Neural cell (in vitro differentiated cells): ENCODE data around the gene CDYL. TPM values are rescaled to one million over a fixed set of nuclear protein-coding genes. Genes with fewer than 3 reads are reported as not detected.

Experiments used
- H2AFZ ChIP-seq: fragments of 200-600, 300-800 bp; sonication (generic), shearing (Covaris generic); 2 replicates; pipeline ENCODE4 v1.6.0; 2014; ENCODE audit warnings: low read depth, mild to moderate bottlenecking, antibody characterized with exemption, low read length, moderate library complexity
- H3F3A ChIP-seq: fragments of 200-600 bp; shearing (Covaris generic); 2 replicates; pipeline ENCODE4 v1.6.1; 2016; ENCODE audit warnings: mild to moderate bottlenecking, moderate library complexity, mixed read lengths, antibody characterized with exemption, low read length; ENCODE audit not compliant: insufficient read depth, poor library complexity, severe bottlenecking
- H3K27ac ChIP-seq: fragments of 200-600, 300-800 bp; sonication (generic), shearing (Covaris generic); 2 replicates; pipeline ENCODE4 v1.5.1; 2014; ENCODE audit warnings: mild to moderate bottlenecking, low read length, moderate library complexity
- H3K27me3 ChIP-seq: fragments of 300-800, 200-600 bp; sonication (generic), shearing (Covaris generic); 2 replicates; pipeline ENCODE4 v1.6.0; 2014; ENCODE audit warnings: mild to moderate bottlenecking, low read depth, low read length, moderate library complexity; ENCODE audit not compliant: insufficient read depth
- H3K36me3 ChIP-seq: fragments of 300-800, 200-600 bp; sonication (generic), shearing (Covaris generic); 2 replicates; pipeline ENCODE4 v1.5.1; 2014; ENCODE audit warnings: mild to moderate bottlenecking, antibody characterized with exemption, low read length, moderate library complexity; ENCODE audit not compliant: insufficient read depth
- H3K4me2 ChIP-seq: fragments of 300-800, 200-600 bp; sonication (generic), shearing (Covaris generic); 2 replicates; pipeline ENCODE4 v1.6.0; 2014; ENCODE audit warnings: mild to moderate bottlenecking, low read length
- H3K4me3 ChIP-seq: fragments of 300-800, 200-600 bp; sonication (generic), shearing (Covaris generic); 2 replicates; pipeline ENCODE4 v1.5.1; 2014; ENCODE audit warnings: mild to moderate bottlenecking, low read length, moderate library complexity
- H3K79me2 ChIP-seq: fragments of 200-600 bp; shearing (Covaris generic); replicated peaks from 2 replicates; pipeline ENCODE4 v1.6.0; 2014; ENCODE audit warnings: mild to moderate bottlenecking, low read length, moderate library complexity; ENCODE audit not compliant: insufficient read depth
- H3K9ac ChIP-seq: fragments of 300-800, 200-600 bp; sonication (generic), shearing (Covaris generic); 2 replicates; pipeline ENCODE4 v1.6.1; 2016; ENCODE audit warnings: mild to moderate bottlenecking, low read length, mixed read lengths
- H3K9me2 ChIP-seq: fragments of 200-600 bp; shearing (Covaris generic); 2 replicates; pipeline ENCODE4 v1.6.1; 2016; ENCODE audit warnings: mild to moderate bottlenecking, low read length, mixed read lengths; ENCODE audit not compliant: insufficient read depth
- H3K9me3 ChIP-seq: fragments of 200-600, 300-800 bp; sonication (generic), shearing (Covaris generic); 2 replicates; pipeline ENCODE4 v1.6.1; 2016; ENCODE audit warnings: mild to moderate bottlenecking, mixed run types, low read length, moderate library complexity, mixed read lengths
- H4K20me1 ChIP-seq: fragments of 200-600 bp; shearing (Covaris generic); 2 replicates; pipeline ENCODE4 v1.6.1; 2016; ENCODE audit warnings: mild to moderate bottlenecking, mixed run types; ENCODE audit not compliant: insufficient read depth
- CTCF ChIP-seq: fragments of 450-650 bp; IDR thresholded peaks from 2 replicates; pipeline ENCODE4 v1.5.1; 2014; ENCODE audit warnings: antibody characterized with exemption, mild to moderate bottlenecking, moderate library complexity; ENCODE audit not compliant: poor library complexity, severe bottlenecking
- EP300 ChIP-seq: fragments of 450-650 bp; conservative IDR thresholded peaks from 2 replicates; pipeline ENCODE4 v1.6.1; 2014; ENCODE audit warnings: antibody characterized with exemption, mild to moderate bottlenecking, moderate library complexity; ENCODE audit not compliant: poor library complexity, severe bottlenecking
- EZH2 ChIP-seq: fragments of 200-600, 300-800 bp; shearing (Covaris generic), sonication (generic); IDR thresholded peaks from 2 replicates; pipeline ENCODE4 v1.6.1; 2014; ENCODE audit warnings: antibody characterized with exemption, low read length, borderline replicate concordance, mild to moderate bottlenecking; ENCODE audit not compliant: insufficient read depth, poor library complexity, severe bottlenecking
- MXI1 ChIP-seq: fragments of 450-650 bp; conservative IDR thresholded peaks from 2 replicates; pipeline ENCODE4 v1.6.1; 2014; ENCODE audit warnings: antibody characterized with exemption, mild to moderate bottlenecking; ENCODE audit not compliant: poor library complexity, severe bottlenecking
- POLR2AphosphoS5 ChIP-seq: IDR thresholded peaks from 2 replicates; pipeline ENCODE4 v1.6.1; 2012
- RAD21 ChIP-seq: fragments of 450-650 bp; conservative IDR thresholded peaks from 2 replicates; pipeline ENCODE4 v1.6.1; 2014; ENCODE audit warnings: antibody characterized with exemption, mild to moderate bottlenecking, moderate library complexity
- REST ChIP-seq: IDR thresholded peaks from 2 replicates; pipeline ENCODE4 v1.6.1; 2012; ENCODE audit warnings: borderline replicate concordance
- SMC3 ChIP-seq: fragments of 450-650 bp; conservative IDR thresholded peaks from 2 replicates; pipeline ENCODE4 v1.6.1; 2014; ENCODE audit warnings: antibody characterized with exemption, mild to moderate bottlenecking, moderate library complexity; ENCODE audit not compliant: poor library complexity
- TAF1 ChIP-seq: IDR thresholded peaks from 2 replicates; pipeline ENCODE4 v1.6.1; 2012; ENCODE audit warnings: low read depth
- polyA plus RNA-seq: library from polyadenylated mRNA; depleted of rRNA; stranded (reverse); fragments of >200 nt; gene quantifications from 2 replicates; pipeline ENCODE4 v1.2.3, GENCODE V29; 2014

Gene CDYL
- polyA plus RNA-seq, 1 donor from 2014 or later = 5.2 TPM

- Histone ChIP-seq H3K9me2 (no peaks in the 10 kb centered on the region), H3K4me2 (no peak overlapping the region), H3K36me3 (no peaks in the 10 kb centered on the region)
Observed at GRCh38 chr6:4786996-4787395, 10.8 kb downstream of the CDYL start.

GRCh38 chr6:4788482-4788881 is 12.3 kb downstream of the CDYL start:
- no peak overlapping the region for H3K27ac ChIP-seq
- H4K20me1 ChIP-seq = no peaks in the 10 kb centered on the region
- H3K36me3 ChIP-seq = no peaks in the 10 kb centered on the region
- no peaks in the 10 kb centered on the region for H3K27me3 ChIP-seq
- H3K9me3 ChIP-seq = no peaks in the 10 kb centered on the region
- H3K4me2 ChIP-seq = no peak overlapping the region
- H2AFZ ChIP-seq = no peak overlapping the region
- peaks cover 36% of the 10 kb centered on the region for H3K79me2 ChIP-seq
- H3K9ac ChIP-seq = no peak overlapping the region
- H3F3A ChIP-seq = no peaks in the 10 kb centered on the region
- H3K9me2 ChIP-seq = no peaks in the 10 kb centered on the region
- no peak overlapping the region for H3K4me3 ChIP-seq
- TF ChIP-seq CTCF (no peak), EP300 (no peak), EZH2 (no peak), REST (no peak), MXI1 (no peak), RAD21 (no peak)

More at GRCh38 chr6:4786996-4787395, 10.8 kb downstream of the CDYL start:
- Histone ChIP-seq H3K9me3 (no peaks in the 10 kb centered on the region), H2AFZ (no peak overlapping the region), H3K9ac (no peak overlapping the region), H3F3A (no peaks in the 10 kb centered on the region), H3K4me3 (no peak overlapping the region), H3K27me3 (no peaks in the 10 kb centered on the region), H3K27ac (no peak overlapping the region), H4K20me1 (no peaks in the 10 kb centered on the region), H3K79me2 (peaks cover 38% of the 10 kb centered on the region)
- TF ChIP-seq EP300 (no peak), SMC3 (no peak), CTCF (no peak), TAF1 (no peak), MXI1 (no peak), RAD21 (no peak), POLR2AphosphoS5 (no peak), REST (no peak), EZH2 (no peak)
